Measurements from ENCODE around the gene NRIP2.

- no peak for TF ChIP-seq CTCF (IDR thresholded peaks at IDR 0.05)
- TF ChIP-seq POLR2AphosphoS5 (IDR thresholded peaks at IDR 0.05), result no peak
- no peak for TF ChIP-seq POLR2A (IDR thresholded peaks at IDR 0.05)
These were observed 28.0 kb upstream of the NRIP2 start for GRCh38 chr12:2862876-2863275.
